ENCODE data around the gene CCL1.

Gene CCL1

GRCh38 chr17:34384271-34384670, 21.2 kb upstream of the CCL1 start:
- ChIA-PET CTCF (interaction anchor here (0.6 to 5.1 kb wide), 9 partner anchors 12 to 708 kb away, joined by 3 to 24 read pairs (median 3); no protein-coding TSS in a partner anchor), POLR2A (no interaction called here)
- no peaks in the 10 kb centered on the region for H3K9me3 ChIP-seq (ENCODE audit: control insufficient read depth, insufficient read depth, low read depth, low read length)
- H3K36me3 ChIP-seq (ENCODE audit: control insufficient read depth in 2 of 2, insufficient read depth in 1 of 2, low read length in 2 of 2), result no peaks in the 10 kb centered on the region
- no peak for TF ChIP-seq KLF1 (tag by site-specific recombination; IDR thresholded peaks at IDR 0.05)
- TF ChIP-seq REPIN1 (tag by site-specific recombination; IDR thresholded peaks at IDR 0.05; ENCODE audit: low read depth), result no peak
- TF ChIP-seq ZNF560 (tag by site-specific recombination; IDR thresholded peaks at IDR 0.05; ENCODE audit: borderline replicate concordance), result no peak
- no peak for TF ChIP-seq GFI1B (tag by site-specific recombination; IDR thresholded peaks at IDR 0.05)
- no peak for TF ChIP-seq BCL11A (tag by site-specific recombination; IDR thresholded peaks at IDR 0.05; ENCODE audit: low read depth)
- no peak for TF ChIP-seq ZNF518A (tag by site-specific recombination; conservative IDR thresholded peaks at IDR 0.05; ENCODE audit: low read depth)
- no peak for TF ChIP-seq AEBP2 (tag by site-specific recombination; IDR thresholded peaks at IDR 0.05; ENCODE audit: borderline replicate concordance)
- TF ChIP-seq ZNF148 (tag by site-specific recombination; IDR thresholded peaks at IDR 0.05; ENCODE audit: borderline replicate concordance), result no peak
- TF ChIP-seq ZNF280C (tag by site-specific recombination; IDR thresholded peaks at IDR 0.05), result no peak
- TF ChIP-seq ZNF37A (tag by site-specific recombination; IDR thresholded peaks at IDR 0.05), result no peak
- TF ChIP-seq ZNF416 (tag by site-specific recombination; IDR thresholded peaks at IDR 0.05), result no peak
- no peaks in the 10 kb centered on the region for H3K4me1 ChIP-seq (ENCODE audit: control insufficient read depth, insufficient read depth, low read length)
- no peak overlapping the region for H3K4me3 ChIP-seq (ENCODE audit: low read depth, low read length)
- H3K27ac ChIP-seq (ENCODE audit: extremely low read depth, low read depth, low read length), result no peak overlapping the region

- ChIA-PET POLR2A (no interaction called here), CTCF (interaction anchor here (0.9 to 5.1 kb wide), 4 partner anchors 11 to 280 kb away, joined by 3 to 24 read pairs (median 4); no protein-coding TSS in a partner anchor)
- Histone ChIP-seq H3K4me1 (ENCODE audit: control insufficient read depth, insufficient read depth, low read length) (no peaks in the 10 kb centered on the region), H3K9me3 (ENCODE audit: control insufficient read depth, insufficient read depth, low read depth, low read length) (no peaks in the 10 kb centered on the region), H3K36me3 (ENCODE audit: control insufficient read depth in 2 of 2, insufficient read depth in 1 of 2, low read length in 2 of 2) (no peaks in the 10 kb centered on the region), H3K4me3 (ENCODE audit: low read depth, low read length) (no peak overlapping the region), H3K27ac (ENCODE audit: extremely low read depth, low read depth, low read length) (no peak overlapping the region)
- TF ChIP-seq ZNF26 (tag by site-specific recombination; IDR thresholded peaks at IDR 0.05) (no peak), ZNF211 (tag by site-specific recombination; IDR thresholded peaks at IDR 0.05; ENCODE audit: low read depth) (no peak), MZF1 (tag by site-specific recombination; IDR thresholded peaks at IDR 0.05; ENCODE audit: borderline replicate concordance) (no peak), RBAK (tag by site-specific recombination; IDR thresholded peaks at IDR 0.05) (no peak), ZBTB20 (tag by site-specific recombination; IDR thresholded peaks at IDR 0.05) (no peak), ZNF677 (tag by site-specific recombination; IDR thresholded peaks at IDR 0.05) (no peak)
These were observed 20.2 kb upstream of the CCL1 start for GRCh38 chr17:34383216-34383615.

All from HEK293 (cell line).